GM15510 (cell line): ENCODE measurements around the gene KY.

ENCODE experiments used
- POLR2A ChIP-seq: IDR thresholded peaks from 3 replicates; pipeline ENCODE4 v1.6.1; 2011; ENCODE audit warnings: borderline replicate concordance; ENCODE audit not compliant: insufficient read length; ENCODE audit errors: extremely low read depth

The KY gene

DNA sequence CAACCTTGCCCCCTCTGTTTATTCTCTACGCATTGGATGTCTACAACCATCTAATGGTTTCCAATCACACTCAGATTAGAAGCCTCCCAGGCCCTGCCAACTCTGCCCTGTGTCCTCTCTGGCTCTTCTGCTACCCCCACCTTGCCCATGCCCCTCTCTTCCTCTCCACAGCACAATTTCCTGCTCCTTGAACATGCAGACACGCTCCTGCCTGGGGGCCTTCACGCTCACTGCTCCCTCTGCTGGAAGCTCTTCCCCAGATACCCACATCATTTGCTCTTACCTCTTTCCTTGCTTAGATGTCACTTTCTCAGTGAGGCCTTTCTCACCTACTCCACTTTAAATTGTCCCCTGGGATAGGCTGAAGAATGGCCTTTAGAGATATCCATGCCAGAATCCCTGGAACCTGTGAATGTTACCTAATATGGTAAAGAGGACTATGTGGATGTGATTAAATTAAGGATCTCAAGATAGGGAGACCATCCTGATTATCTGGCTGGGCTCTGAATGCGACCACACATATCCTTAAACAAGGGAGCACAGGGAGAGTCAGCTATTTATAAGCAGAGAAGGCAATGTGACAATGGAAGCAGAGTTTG, 9.9 kb downstream of the KY start:
- no peak for TF ChIP-seq POLR2A

DNA sequence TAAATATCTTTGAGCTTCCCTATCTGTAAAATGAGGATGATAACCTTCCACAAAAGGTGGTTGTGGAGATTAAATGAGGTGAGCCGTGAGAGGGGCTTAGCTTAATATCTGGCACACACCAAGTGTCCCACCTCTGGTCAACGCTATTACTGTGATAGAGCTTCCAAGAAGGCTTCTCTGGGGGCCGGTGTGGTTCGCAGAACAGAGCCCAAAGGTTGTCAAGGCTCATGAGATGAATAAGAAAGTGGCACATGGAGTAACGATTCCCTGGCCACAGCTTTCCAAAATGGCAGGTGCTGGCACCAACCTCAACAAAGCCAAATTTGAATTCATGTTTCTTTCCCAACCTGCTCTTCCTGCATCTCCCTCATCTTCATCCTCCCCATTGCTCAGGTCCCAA, 10.4 kb downstream of the KY start:
- TF ChIP-seq POLR2A = no peak

DNA sequence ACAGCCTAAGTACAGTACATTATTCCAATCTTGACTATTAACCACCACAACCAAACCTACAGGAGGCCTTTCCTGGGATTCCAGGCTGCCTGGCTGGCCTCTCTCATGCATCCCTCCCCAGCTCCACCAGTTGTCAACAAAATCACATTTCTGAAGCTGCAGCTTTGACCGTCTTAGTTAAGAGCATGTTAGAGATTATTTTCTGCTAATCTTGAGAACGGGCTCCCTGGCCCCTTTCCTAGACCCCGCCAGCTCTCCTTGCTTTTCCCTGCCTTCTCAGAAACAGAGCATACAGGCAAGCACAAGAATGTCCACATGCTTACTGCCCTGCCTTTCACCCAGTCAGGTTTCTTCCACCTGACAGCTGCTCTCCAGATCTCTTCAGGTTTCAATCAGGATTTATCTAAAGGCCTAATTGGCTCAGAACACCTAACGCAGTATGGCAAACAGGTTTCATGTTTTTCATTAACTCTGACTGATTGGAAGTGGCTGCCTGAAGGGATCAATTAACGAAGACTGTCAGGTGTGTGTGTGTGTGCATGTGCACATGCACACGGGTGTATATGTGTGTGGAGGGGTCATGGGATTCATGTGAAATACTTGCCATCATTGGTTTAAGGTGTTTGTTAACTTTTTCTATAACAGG, 12.3 kb downstream of the KY start:
- TF ChIP-seq POLR2A = no peak

- TF ChIP-seq POLR2A = no peak
Measured at GRCh38 chr3:134636406-134636805, 14.4 kb downstream of the KY start.

GRCh38 chr3:134630506-134630905, 20.3 kb downstream of the KY start:
- no peak for TF ChIP-seq POLR2A

GRCh38 chr3:134628884-134629283, 21.9 kb downstream of the KY start:
- no peak for TF ChIP-seq POLR2A

DNA sequence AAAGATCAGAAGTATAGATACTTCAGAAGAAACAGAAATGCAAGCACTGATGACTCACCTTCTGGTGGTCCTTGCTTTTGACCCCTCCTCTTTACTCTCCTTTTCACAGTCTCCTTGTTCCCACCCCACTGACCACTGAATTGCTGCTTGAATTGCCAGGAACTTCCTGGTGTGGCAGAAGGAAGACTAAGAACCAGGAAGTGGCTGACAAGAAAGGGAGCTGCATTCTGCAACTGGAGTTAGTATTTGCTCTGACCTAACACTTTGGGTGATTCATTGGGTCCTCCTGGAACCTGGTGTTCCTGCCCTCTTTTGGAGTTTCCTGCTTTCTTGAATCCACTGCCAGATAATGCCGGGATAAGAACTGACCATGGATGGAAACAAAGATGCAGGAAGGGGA, 23.0 kb downstream of the KY start:
- no peak for TF ChIP-seq POLR2A

- no peak for TF ChIP-seq POLR2A
Measured at GRCh38 chr3:134625885-134626741, 24.7 kb downstream of the KY start.

- TF ChIP-seq POLR2A = no peak
Measured at GRCh38 chr3:134625462-134625861, 25.4 kb downstream of the KY start.

DNA sequence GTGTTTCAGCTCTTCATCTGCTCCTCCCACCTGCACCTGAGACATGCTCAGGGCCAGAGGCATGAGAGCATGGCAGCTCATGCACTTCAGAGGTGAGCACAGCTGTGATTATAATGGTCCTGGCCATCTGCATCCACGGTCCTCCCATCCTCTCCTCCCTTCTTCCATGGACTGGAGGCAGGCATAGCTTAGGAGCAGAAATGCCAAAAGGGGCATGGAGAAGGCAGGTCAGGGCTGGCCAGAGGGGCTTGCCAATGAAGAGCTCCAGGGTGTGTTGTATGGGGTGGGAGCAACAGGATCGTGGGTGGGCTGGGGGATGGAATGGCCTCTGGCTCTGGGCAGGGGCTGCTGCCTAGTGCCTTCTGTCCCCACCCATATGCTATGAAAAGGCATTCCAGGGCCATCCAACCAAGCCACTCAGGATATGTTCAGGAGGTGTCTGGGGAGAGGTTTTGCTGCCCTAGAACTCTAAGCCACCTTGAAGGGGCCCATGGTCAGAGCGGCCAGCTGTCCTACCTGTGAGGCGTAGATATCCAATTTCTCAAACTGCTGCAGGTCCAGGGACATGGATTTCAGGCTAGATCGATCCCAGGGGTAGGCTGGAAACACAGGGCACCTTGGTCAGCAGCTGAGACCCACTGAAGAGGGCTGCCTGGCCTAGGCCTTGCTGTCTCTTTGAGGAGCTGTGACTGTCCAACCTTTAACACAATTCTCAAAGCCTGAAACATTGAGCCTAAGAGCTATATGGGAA, 26.1 kb downstream of the KY start:
- no peak for TF ChIP-seq POLR2A

DNA sequence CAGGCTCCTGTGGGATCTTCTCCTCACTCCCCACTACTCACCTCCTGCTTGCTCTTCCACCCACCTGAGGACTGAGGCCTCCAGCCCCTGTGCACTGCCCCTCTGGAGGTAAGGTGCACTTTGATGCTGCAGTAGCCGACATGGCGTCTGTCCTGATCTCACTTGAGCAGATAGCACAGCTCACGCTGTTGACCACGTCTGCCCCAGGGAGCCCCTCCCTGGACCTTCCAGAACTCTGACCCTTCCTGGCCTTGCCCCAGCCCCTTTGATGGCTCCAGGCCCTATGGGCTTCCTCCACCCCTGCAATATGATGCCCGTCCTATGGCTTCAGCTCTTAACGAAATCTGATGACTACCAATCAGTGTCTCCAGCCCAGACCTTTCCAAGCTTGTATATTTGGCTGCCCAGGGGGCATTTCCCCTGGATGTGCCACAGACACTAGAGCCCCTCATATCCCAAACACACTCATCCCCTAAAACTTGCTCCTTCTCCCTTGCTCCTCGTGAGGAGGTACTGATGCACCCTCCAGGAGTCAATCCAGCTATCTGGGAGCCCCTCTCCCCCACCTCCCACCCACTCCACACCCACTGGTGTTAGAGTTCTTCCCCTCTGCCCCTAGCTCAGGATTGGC, 27.1 kb downstream of the KY start:
- no peak for TF ChIP-seq POLR2A

- no peak for TF ChIP-seq POLR2A
Measured at GRCh38 chr3:134622806-134623365, 27.9 kb downstream of the KY start.

GRCh38 chr3:134621854-134622253, 29.0 kb downstream of the KY start:
- TF ChIP-seq POLR2A = no peak

DNA sequence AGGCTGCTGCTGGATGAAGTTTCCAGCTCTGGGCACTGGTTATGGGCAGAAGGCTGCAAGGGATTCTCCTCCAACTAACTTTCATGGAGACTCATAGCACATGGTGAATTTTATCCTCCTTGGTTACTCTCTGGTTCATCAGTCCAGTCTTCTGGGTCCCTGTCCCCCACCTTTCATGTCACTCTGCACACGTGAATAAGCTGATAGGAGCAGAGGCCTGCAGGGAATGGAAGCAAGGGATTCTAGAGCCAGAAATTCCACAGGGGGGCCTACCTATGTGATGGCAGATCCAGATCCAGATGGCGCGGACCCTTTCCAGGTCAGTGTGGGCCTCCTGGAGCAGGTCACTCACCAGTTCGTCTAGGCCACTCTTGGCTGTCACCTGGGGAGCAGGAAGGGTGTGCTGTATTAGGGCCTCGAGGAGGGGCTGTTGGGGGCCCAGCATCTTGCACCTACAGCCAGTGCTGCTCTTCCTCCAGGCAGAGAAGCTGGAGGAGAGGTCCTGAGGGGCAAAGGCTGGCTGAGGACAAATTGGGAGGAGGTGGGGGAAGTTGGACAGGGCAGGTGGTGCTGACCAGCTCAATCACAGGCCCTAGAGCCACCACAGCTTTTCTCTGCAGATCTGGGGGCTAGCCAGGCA, 30.2 kb downstream of the KY start:
- TF ChIP-seq POLR2A = no peak
